ENCODE measurements around the gene MYNN. TPM values are rescaled to one million over a fixed set of nuclear protein-coding genes. Genes with fewer than 3 reads are reported as not detected.

The MYNN gene
- total RNA-seq, 1 donor from 2014 or later: 20.0 TPM

GRCh38 chr3:169777822-169778221 lies 4.6 kb downstream of the MYNN start:
- DNase-seq (ENCODE audit: low read depth in 2 of 2): no peak

DNA sequence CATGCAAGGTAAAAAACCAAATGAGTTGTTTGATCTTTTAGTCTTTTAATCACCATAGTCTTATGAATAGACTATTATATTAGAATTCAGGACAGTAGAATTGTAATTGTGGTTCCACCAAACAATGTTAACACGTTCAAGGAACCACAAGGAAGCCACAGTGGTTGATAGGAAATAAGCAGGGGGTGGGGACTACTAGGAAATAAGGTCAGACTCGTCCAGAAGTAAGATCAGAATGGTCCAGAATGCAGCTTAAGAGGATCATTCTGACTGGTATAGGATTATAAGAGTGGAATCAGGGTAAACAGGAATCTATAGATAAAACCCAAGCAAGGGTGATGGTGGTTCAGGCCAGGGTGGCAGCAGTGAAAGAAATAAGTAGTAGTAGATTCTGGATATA lies 7.5 kb downstream of the MYNN start:
- DNase-seq (ENCODE audit: low read depth in 2 of 2): no peak

- DNase-seq (ENCODE audit: low read depth in 2 of 2): no peak
Observed at GRCh38 chr3:169781209-169781855, 8.1 kb downstream of the MYNN start.

DNA sequence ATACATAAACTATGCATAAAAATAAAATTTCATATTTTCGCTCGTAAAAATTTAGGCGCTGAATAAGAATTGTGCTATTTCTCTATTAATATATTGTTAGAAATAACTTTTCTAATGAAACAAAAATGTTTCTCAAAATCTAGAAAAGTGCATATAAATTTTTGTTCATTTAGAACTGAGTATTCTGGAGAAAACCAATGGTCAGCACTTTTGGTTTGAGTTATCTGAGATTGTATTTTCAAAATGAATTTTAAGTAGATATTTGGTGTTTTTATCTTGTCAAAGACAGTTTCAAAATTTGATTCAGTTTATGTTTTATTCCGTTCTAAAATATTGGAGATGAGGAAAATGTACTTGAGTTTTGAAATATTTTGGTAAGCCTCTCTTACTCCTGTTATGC lies 13.9 kb downstream of the MYNN start:
- no peak for DNase-seq (ENCODE audit: low read depth in 2 of 2)

DNA sequence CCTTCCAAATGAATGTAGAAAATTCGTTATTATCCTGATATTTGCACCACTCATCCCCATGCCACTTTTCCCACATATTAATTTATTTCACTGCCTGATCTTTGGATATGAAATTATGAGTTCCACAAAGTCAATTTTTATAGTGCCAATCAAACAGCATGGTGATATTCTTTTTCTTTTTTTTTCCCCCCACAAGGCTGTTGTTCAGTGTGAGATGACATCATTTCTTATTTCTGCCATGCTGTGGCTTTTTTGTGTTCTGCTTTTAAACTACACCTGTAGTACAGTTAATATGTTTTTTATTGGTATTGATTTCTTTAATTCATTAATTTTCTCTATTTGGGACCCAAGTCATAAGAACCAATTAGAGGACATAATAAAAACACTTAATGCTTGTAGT lies 14.6 kb downstream of the MYNN start:
- no peak for DNase-seq (ENCODE audit: low read depth in 2 of 2)

GRCh38 chr3:169790219-169790618 lies 17.0 kb downstream of the MYNN start:
- no peak for DNase-seq (ENCODE audit: low read depth in 2 of 2)

- no peak for DNase-seq (ENCODE audit: low read depth in 2 of 2)
Observed at GRCh38 chr3:169790687-169791429, 17.7 kb downstream of the MYNN start.

- no peak for DNase-seq (ENCODE audit: low read depth in 2 of 2)
Observed at GRCh38 chr3:169792359-169792758, 19.2 kb downstream of the MYNN start.

DNA sequence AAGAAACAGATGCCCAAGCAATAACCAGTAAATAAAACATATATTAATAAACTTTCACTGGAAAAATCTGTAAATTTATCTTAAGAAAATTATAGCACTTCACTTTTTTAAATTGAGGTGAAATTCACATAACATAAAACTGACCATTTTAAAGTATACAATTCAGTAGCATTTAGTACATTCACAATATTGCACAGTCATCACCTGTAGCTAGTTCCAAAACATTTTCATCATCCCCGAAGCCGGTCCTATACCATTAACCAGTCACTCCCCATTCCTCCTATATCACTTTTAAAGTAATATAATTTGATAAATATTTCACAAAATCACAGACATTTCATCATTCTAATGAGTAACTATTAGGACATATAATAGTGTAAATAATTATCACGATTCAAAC lies 31.5 kb downstream of the MYNN start:
- no peak for DNase-seq (ENCODE audit: low read depth in 2 of 2)

DNA sequence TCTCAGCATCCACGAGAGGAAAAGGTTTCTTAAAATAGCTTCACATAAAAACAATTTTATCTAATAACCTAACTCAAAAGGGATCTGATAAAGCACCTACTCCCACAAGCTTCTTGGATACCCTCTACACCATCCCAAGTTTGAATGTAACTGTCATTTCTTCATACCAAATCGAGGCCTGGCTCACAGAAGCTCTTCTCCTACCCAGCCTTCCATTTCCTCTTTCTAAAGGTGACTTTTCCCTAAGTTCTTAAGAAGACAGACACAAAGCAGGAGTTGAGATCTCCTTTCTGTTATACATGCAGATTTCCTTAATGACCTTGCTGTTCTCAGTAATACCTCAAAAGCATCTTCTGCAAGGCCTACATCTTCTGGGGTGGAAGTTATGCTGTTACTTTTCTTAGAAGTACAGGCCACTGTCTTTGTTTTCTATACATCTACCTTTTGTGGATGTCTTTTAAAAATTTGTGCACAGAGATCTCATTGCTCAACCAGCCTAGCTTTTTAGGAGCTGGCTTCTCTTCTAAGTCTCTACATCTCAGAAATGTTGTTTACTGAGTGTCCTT lies 36.1 kb downstream of the MYNN start:
- DNase-seq (ENCODE audit: low read depth in 2 of 2): no peak

DNA sequence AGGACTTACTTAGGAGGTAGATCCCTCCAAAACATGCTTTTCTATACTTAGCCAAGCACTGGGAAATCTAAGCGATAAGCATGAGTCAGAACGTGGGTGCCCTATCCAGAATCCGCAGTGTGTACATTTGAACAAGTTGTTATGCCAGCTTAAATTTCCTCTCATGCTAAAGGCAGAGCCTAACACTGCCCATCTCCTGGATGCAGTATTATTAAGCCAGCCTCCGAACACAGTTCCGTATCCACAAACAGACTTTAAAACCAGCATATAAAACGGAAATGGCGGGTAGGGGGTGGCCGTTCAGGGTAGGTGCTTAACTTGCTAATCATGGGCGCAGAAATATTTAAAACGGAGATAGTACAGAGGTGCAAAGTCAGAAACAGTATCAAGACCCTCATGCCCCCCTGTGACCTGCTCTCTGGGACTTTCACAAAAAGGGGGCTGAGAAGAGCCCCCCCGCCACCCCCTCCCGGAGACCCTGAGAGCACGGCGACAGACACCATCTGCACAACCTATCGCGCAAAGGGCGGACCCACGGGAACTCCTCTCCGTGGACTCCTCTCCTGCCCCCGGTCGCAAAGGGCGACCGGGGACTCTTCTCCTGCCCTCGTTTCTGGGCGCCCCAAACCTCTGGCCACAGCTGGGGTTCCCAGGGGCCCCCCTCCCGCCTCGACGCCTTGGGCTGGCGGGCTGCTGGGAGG lies 38.6 kb downstream of the MYNN start:
- peak in 1 of 2 donors; percentile 48 for DNase-seq (ENCODE audit: low read depth in 2 of 2)

GRCh38 chr3:169812332-169813235 lies 39.4 kb downstream of the MYNN start, which contains the start of the genes LRRC34 and LRRIQ4:
TSS of gene LRRC34 (minus strand) at chr3:169812904. CDS start at chr3:169812548, 356 bp downstream.
TSS of gene LRRIQ4 (plus strand) at chr3:169812870. CDS start at chr3:169821922, 9,052 bp downstream.
- DNase-seq (ENCODE audit: low read depth in 2 of 2): peak; percentile 74 to 80

- no peak for DNase-seq (ENCODE audit: low read depth in 2 of 2)
Observed at GRCh38 chr3:169813278-169813677, 40.1 kb downstream of the MYNN start.

DNA sequence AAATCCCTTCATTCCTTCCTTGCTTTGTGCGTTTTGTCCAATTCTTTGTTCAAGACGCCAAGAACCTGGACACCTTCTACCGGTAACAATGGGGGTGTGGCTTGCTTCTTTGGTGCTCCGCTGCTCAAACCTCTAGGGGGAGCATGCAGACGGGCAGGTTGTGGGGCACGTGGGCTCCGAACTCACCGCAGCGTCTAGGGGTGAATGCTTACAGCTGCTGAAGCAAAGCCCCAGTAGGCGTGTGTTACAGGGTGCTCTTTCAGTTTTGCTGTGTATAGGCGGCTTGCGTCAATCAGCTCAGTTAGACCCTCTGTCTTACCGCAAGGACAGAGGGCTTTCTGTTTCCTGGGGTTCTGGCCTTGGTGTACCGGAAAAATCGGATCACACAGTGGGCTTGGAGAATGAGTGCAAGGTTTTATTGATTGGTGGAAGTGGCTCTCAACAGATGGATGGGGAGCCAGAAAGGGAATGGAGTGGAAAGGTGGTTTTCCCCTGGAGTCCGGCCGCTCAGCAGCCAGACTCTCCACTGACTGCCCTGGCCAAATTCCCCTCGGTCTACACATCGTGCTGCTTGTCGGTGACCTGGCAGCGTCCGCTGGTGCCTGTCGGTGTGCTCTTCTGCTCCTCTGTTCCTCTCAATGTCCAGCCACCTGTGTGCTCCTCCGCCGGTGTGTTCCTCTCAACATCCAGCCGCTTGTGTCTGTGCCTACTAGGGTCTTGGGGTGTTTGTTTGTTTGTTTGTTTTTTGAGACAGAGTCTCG lies 40.7 kb downstream of the MYNN start:
- DNase-seq (ENCODE audit: low read depth in 2 of 2): peak; percentile 14 to 53

GRCh38 chr3:169815590-169816150 lies 42.5 kb downstream of the MYNN start:
- no peak for DNase-seq (ENCODE audit: low read depth in 2 of 2)

- DNase-seq (ENCODE audit: low read depth in 2 of 2): no peak
Observed at GRCh38 chr3:169818316-169818715, 45.1 kb downstream of the MYNN start.

DNA sequence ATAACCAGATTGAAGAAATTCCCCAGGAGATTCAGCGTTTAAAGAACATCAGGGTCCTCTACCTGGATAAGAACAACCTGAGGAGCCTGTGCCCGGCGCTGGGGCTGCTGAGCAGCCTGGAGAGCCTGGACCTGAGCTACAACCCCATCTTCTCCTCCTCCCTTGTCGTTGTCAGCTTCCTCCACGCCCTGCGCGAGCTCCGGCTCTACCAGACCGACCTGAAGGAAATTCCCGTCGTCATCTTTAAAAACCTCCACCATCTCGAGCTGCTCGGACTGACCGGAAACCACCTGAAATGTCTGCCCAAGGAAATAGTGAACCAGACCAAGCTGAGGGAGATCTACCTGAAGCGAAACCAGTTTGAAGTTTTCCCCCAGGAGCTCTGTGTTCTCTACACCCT lies 48.9 kb downstream of the MYNN start:
- DNase-seq (ENCODE audit: low read depth in 2 of 2): no peak

DNA sequence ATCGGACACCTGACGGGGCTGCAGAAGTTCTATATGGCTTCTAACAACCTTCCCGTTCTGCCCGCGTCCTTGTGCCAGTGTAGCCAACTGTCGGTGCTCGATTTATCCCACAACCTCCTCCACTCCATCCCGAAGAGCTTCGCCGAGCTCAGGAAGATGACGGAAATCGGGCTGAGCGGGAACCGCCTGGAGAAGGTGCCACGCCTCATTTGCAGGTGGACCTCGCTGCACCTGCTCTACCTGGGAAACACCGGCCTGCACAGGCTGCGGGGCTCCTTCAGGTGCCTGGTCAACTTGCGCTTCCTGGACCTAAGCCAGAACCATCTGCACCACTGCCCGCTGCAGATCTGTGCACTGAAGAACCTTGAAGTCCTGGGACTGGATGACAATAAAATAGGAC lies 49.3 kb downstream of the MYNN start:
- DNase-seq (ENCODE audit: low read depth in 2 of 2): no peak

DNA sequence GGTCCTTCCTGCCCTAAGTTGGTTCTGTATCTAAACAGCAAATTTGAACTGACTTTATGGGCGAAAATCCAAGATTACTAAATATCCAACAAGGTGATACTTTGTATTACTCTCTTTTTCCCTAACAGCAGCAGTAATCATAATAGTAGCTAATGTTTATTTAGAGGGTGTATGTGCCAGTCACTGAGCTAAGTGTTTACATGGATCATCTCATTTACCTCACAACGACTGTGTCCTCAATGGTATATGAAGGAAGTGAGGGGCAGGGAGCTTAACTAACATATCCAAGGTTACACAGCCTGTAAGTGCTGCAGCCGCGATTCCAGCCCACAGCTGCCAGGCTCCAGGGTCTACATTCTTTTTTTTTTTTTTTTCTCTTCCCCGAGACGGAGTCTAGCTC lies 49.8 kb downstream of the MYNN start:
- no peak for DNase-seq (ENCODE audit: low read depth in 2 of 2)

- no peak for DNase-seq (ENCODE audit: low read depth in 2 of 2)
Observed at GRCh38 chr3:169825316-169825715, 52.1 kb downstream of the MYNN start.
